HCT116 (cell line): ENCODE data around the gene DDX6. TPM values are rescaled to one million over a fixed set of nuclear protein-coding genes. Genes with fewer than 3 reads are reported as not detected.

Source experiments
- ATAC-seq: fragments of 200-7000 bp; cut with Tn5 transposase; 2 replicates; pipeline ENCODE4 v1.9.1; 2020; ENCODE audit warnings: mild to moderate bottlenecking, moderate library complexity
- BruUV-seq: library from RNA; stranded (reverse); fragments of 400-500 nt; replicated peaks from 2 replicates; lab custom pipeline; 2021; lab: Mats Ljungman, UMichigan
- CTCF ChIA-PET: fragments of 300-600 bp; sonication (Branson Sonifier 250); formaldehyde crosslinking; loops from one replicate; lab custom pipeline; 2021; ENCODE audit warnings: antibody characterized with exemption; lab: Charles Lee
- POLR2A ChIA-PET: fragments of 300-600, 350-600 bp; sonication (Branson Sonifier 250); formaldehyde crosslinking; loops from one replicate; lab custom pipeline; 2021; ENCODE audit warnings: antibody characterized with exemption; lab: Charles Lee
- RAD21 ChIA-PET, 2 experiments: fragments of 300-600 bp; sonication (Branson Sonifier 250); formaldehyde crosslinking; loops; one replicate each; lab custom pipeline; 2023; ENCODE audit warnings: low total read pairs in 2 of 2; ENCODE audit not compliant: uncharacterized antibody in 2 of 2, unreplicated experiment in 2 of 2, low non-redundant PET in 1 of 2; lab: Charles Lee
- DNase-seq: peaks from one replicate; pipeline ENCODE4 v3.0.0-alpha.2; 2010; ENCODE audit warnings: low read depth, low spot score
- H2AFZ ChIP-seq: fragments of 200-600 bp; shearing (Covaris generic), sonication (generic); 2 replicates; pipeline ENCODE4 v1.6.1; 2017; ENCODE audit warnings: low read depth, mixed run types, mixed read lengths, antibody characterized with exemption, low read length; ENCODE audit not compliant: poor library complexity, severe bottlenecking
- H3K27ac ChIP-seq: 2 replicates; pipeline ENCODE4 v1.5.1; 2012; ENCODE audit warnings: low read depth, low read length
- H3K27me3 ChIP-seq: fragments of 200-600 bp; sonication (generic); 2 replicates; pipeline ENCODE4 v1.6.1; 2016; ENCODE audit warnings: mixed run types, low read length, mixed read lengths; ENCODE audit not compliant: insufficient read depth
- H3K36me3 ChIP-seq, 2 experiments: fragments of 200-500 bp in 1 of 2; fragments of 200-600 bp in 1 of 2; sonication (Bioruptor generic) in 1 of 2; sonication (generic) in 1 of 2; 2 replicates each; pipeline versions ENCODE4 v1.5.1 to v1.6.1; 2014 to 2016; ENCODE audit warnings: low read length in 2 of 2, inconsistent platforms in 1 of 2, mixed read lengths in 1 of 2, mixed run types in 1 of 2; ENCODE audit not compliant: insufficient read depth in 2 of 2, control insufficient read depth in 1 of 2
- H3K4me1 ChIP-seq, 2 experiments: fragments of 200-600 bp in 1 of 2; sonication (generic) in 1 of 2; 2 replicates each; pipeline versions ENCODE4 v1.5.1 to v1.6.1; 2012 to 2017; ENCODE audit warnings: low read length in 2 of 2, inconsistent platforms in 1 of 2, mild to moderate bottlenecking in 1 of 2, mixed read lengths in 1 of 2, mixed run types in 1 of 2, moderate library complexity in 1 of 2; ENCODE audit not compliant: insufficient read depth in 2 of 2, control insufficient read depth in 1 of 2
- H3K4me2 ChIP-seq: fragments of 200-600 bp; sonication (generic); 2 replicates; pipeline ENCODE4 v1.6.1; 2017; ENCODE audit warnings: mixed run types, low read length, mixed read lengths
- H3K4me3 ChIP-seq, 2 experiments: fragments of 200-600 bp in 1 of 2; sonication (generic) in 1 of 2; replicated peaks in 1 of 2; 2 replicates each; pipeline ENCODE4 v1.5.1; 2011 to 2016; ENCODE audit warnings: low read length in 2 of 2, control low read depth in 1 of 2, low read depth in 1 of 2, mild to moderate bottlenecking in 1 of 2, mixed read lengths in 1 of 2, mixed run types in 1 of 2
- H3K79me2 ChIP-seq: fragments of 200-600 bp; sonication (generic); 2 replicates; pipeline ENCODE4 v1.6.1; 2017; ENCODE audit warnings: mild to moderate bottlenecking, mixed run types, low read length, moderate library complexity, mixed read lengths; ENCODE audit not compliant: insufficient read depth
- H3K9ac ChIP-seq: fragments of 200-600 bp; sonication (generic); 2 replicates; pipeline ENCODE4 v1.6.1; 2016; ENCODE audit warnings: low read length, mixed read lengths
- H3K9me2 ChIP-seq: fragments of 200-600 bp; sonication (generic), shearing (Covaris generic); 2 replicates; pipeline ENCODE4 v1.6.1; 2017; ENCODE audit warnings: mixed run types, mild to moderate bottlenecking, moderate library complexity; ENCODE audit not compliant: insufficient read depth
- H3K9me3 ChIP-seq, 2 experiments: fragments of 200-500 bp in 1 of 2; fragments of 200-600 bp in 1 of 2; sonication (Bioruptor generic) in 1 of 2; sonication (generic) in 1 of 2; 2 replicates each; pipeline ENCODE4 v1.6.1; 2014 to 2017; ENCODE audit warnings: low read length in 2 of 2, mixed read lengths in 2 of 2, inconsistent platforms in 1 of 2, low read depth in 1 of 2, mild to moderate bottlenecking in 1 of 2, mixed run types in 1 of 2, moderate library complexity in 1 of 2; ENCODE audit not compliant: control insufficient read depth in 1 of 2, insufficient read depth in 1 of 2
- H4K20me1 ChIP-seq: fragments of 200-600 bp; sonication (generic), shearing (Covaris generic); 2 replicates; pipeline ENCODE4 v1.6.1; 2017; ENCODE audit warnings: mixed run types, mild to moderate bottlenecking, moderate library complexity; ENCODE audit not compliant: insufficient read depth
- EGR1 ChIP-seq: IDR thresholded peaks from 2 replicates; pipeline ENCODE4 v1.6.1; 2012; ENCODE audit warnings: low read depth
- EZH2 ChIP-seq: fragments of 200-600 bp; sonication (generic); IDR thresholded peaks from 2 replicates; pipeline ENCODE4 v1.6.1; 2017; ENCODE audit warnings: antibody characterized with exemption, mixed run types
- EZH2phosphoT487 ChIP-seq: fragments of 200-600 bp; IDR thresholded peaks from 2 replicates; pipeline ENCODE4 v1.6.1; 2018; ENCODE audit warnings: antibody characterized with exemption, borderline replicate concordance
- FOSL1 ChIP-seq: IDR thresholded peaks from 2 replicates; pipeline ENCODE4 v1.6.1; 2012; ENCODE audit warnings: low read depth
- JUND ChIP-seq: IDR thresholded peaks from 2 replicates; pipeline ENCODE4 v1.6.1; 2012
- POLR2A ChIP-seq: IDR thresholded peaks from 2 replicates; pipeline ENCODE4 v1.7.0; 2011; ENCODE audit warnings: borderline replicate concordance; ENCODE audit not compliant: insufficient read depth, insufficient read length; ENCODE audit errors: extremely low read depth
- POLR2AphosphoS5 ChIP-seq: IDR thresholded peaks from 2 replicates; pipeline ENCODE4 v1.6.1; 2011; ENCODE audit warnings: mild to moderate bottlenecking, low read depth, low read length, moderate library complexity
- RAD21 ChIP-seq: IDR thresholded peaks from 2 replicates; pipeline ENCODE4 v1.6.1; 2012; ENCODE audit warnings: low read depth, mild to moderate bottlenecking
- TCF7L2 ChIP-seq: IDR thresholded peaks from 2 replicates; pipeline ENCODE4 v1.7.0; 2011; ENCODE audit warnings: borderline replicate concordance, inconsistent platforms; ENCODE audit not compliant: insufficient read depth, insufficient read length; ENCODE audit errors: extremely low read depth
- YY1 ChIP-seq: IDR thresholded peaks from 2 replicates; pipeline ENCODE4 v1.6.1; 2011; ENCODE audit warnings: low read length, low read depth, moderate library complexity, mild to moderate bottlenecking; ENCODE audit not compliant: insufficient replicate concordance; ENCODE audit errors: extremely low read depth
- ZFX ChIP-seq: fragments of 450-650 bp; IDR thresholded peaks from 2 replicates; pipeline ENCODE4 v1.6.1; 2017
- intact Hi-C: fragments of 100-400 bp; cut with micrococcal nuclease; formaldehyde crosslinking; loops from 2 replicates; pipeline ENCODE4 v1.10.0; 2022
- total RNA-seq: library from RNA; stranded (reverse); gene quantifications from one replicate; pipeline ENCODE4 v1.2.1, GENCODE V29; 2021; ENCODE audit not compliant: unreplicated experiment
- TF ChIP-seq, protein P1 (sequence below): IDR thresholded peaks from 2 replicates; pipeline ENCODE4 v1.6.1; 2012; ENCODE audit warnings: low read depth
- TF ChIP-seq, protein P2 (sequence below): IDR thresholded peaks from 2 replicates; pipeline ENCODE4 v1.6.1; 2012
- TF ChIP-seq, protein P3 (sequence below): IDR thresholded peaks from 2 replicates; pipeline ENCODE4 v1.6.1; 2011; ENCODE audit warnings: mild to moderate bottlenecking, low read length, moderate library complexity; ENCODE audit not compliant: insufficient replicate concordance; ENCODE audit errors: extremely low read depth
- TF ChIP-seq, protein P4 (sequence below): IDR thresholded peaks from 2 replicates; pipeline ENCODE4 v1.6.1; 2012

Gene DDX6
- total RNA-seq, 1 experiment from 2014 or later: 150 TPM

GRCh38 chr11:118752654-118753053, 38.3 kb downstream of the DDX6 start:
- peaks cover 12% of the 10 kb centered on the region for H3K79me2 ChIP-seq
- TF ChIP-seq TCF7L2 (no peak), JUND (no peak), EGR1 (no peak), YY1 (no peak), ZFX (no peak), EZH2phosphoT487 (no peak), POLR2A (no peak), EZH2 (no peak), FOSL1 (no peak), RAD21 (no peak), POLR2AphosphoS5 (no peak)
- TF ChIP-seq, protein P1, sequence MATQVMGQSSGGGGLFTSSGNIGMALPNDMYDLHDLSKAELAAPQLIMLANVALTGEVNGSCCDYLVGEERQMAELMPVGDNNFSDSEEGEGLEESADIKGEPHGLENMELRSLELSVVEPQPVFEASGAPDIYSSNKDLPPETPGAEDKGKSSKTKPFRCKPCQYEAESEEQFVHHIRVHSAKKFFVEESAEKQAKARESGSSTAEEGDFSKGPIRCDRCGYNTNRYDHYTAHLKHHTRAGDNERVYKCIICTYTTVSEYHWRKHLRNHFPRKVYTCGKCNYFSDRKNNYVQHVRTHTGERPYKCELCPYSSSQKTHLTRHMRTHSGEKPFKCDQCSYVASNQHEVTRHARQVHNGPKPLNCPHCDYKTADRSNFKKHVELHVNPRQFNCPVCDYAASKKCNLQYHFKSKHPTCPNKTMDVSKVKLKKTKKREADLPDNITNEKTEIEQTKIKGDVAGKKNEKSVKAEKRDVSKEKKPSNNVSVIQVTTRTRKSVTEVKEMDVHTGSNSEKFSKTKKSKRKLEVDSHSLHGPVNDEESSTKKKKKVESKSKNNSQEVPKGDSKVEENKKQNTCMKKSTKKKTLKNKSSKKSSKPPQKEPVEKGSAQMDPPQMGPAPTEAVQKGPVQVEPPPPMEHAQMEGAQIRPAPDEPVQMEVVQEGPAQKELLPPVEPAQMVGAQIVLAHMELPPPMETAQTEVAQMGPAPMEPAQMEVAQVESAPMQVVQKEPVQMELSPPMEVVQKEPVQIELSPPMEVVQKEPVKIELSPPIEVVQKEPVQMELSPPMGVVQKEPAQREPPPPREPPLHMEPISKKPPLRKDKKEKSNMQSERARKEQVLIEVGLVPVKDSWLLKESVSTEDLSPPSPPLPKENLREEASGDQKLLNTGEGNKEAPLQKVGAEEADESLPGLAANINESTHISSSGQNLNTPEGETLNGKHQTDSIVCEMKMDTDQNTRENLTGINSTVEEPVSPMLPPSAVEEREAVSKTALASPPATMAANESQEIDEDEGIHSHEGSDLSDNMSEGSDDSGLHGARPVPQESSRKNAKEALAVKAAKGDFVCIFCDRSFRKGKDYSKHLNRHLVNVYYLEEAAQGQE: no peak
- TF ChIP-seq, protein P2, sequence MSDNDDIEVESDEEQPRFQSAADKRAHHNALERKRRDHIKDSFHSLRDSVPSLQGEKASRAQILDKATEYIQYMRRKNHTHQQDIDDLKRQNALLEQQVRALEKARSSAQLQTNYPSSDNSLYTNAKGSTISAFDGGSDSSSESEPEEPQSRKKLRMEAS: no peak
- TF ChIP-seq, protein P3, sequence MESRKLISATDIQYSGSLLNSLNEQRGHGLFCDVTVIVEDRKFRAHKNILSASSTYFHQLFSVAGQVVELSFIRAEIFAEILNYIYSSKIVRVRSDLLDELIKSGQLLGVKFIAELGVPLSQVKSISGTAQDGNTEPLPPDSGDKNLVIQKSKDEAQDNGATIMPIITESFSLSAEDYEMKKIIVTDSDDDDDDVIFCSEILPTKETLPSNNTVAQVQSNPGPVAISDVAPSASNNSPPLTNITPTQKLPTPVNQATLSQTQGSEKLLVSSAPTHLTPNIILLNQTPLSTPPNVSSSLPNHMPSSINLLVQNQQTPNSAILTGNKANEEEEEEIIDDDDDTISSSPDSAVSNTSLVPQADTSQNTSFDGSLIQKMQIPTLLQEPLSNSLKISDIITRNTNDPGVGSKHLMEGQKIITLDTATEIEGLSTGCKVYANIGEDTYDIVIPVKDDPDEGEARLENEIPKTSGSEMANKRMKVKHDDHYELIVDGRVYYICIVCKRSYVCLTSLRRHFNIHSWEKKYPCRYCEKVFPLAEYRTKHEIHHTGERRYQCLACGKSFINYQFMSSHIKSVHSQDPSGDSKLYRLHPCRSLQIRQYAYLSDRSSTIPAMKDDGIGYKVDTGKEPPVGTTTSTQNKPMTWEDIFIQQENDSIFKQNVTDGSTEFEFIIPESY: no peak
- TF ChIP-seq, protein P4, sequence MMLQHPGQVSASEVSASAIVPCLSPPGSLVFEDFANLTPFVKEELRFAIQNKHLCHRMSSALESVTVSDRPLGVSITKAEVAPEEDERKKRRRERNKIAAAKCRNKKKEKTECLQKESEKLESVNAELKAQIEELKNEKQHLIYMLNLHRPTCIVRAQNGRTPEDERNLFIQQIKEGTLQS: no peak
- no peak overlapping the region for H2AFZ ChIP-seq
- H3K9ac ChIP-seq: no peak overlapping the region
- POLR2A ChIA-PET: no interaction called here
- peaks cover 63 to 65% of the 10 kb centered on the region in 2 experiments for H3K36me3 ChIP-seq
- RAD21 ChIA-PET: no interaction called here
- no TSS peak for BruUV-seq
- intact Hi-C loops: no loop called here
- H3K4me1 ChIP-seq: no peaks in the 10 kb centered on the region
- H3K9me3 ChIP-seq: no peaks in the 10 kb centered on the region
- H3K9me2 ChIP-seq: no peaks in the 10 kb centered on the region
- no peaks in the 10 kb centered on the region for H3K27me3 ChIP-seq
- peaks cover 5% of the 10 kb centered on the region; the same call in 1 of the 2 replicates for H4K20me1 ChIP-seq
- CTCF ChIA-PET: no interaction called here
- H3K4me2 ChIP-seq: no peak overlapping the region
- ATAC-seq (no peak), DNase-seq (no peak)
- H3K4me3 ChIP-seq: no peak overlapping the region
- no peak overlapping the region for H3K27ac ChIP-seq
